ENCODE data around the gene OSBP2. TPM values are rescaled to one million over a fixed set of nuclear protein-coding genes. Genes with fewer than 3 reads are reported as not detected.

The OSBP2 gene
- total and polyA plus RNA-seq, 2 of the 13 experiments (the other 11 are each of a cell fraction or from before 2014, with no cell fraction given): 5.0 to 7.7 TPM

GRCh38 chr22:30890686-30891442 is 196.2 kb downstream of the OSBP2 start (continued):
- TF ChIP-seq GRHL1 (CRISPR knock-in tag; conservative IDR thresholded peaks at IDR 0.05) (no peak), ZNF597 (CRISPR knock-in tag; IDR thresholded peaks at IDR 0.05) (no peak), POLR2AphosphoS2 (IDR thresholded peaks at IDR 0.05; ENCODE audit: low read depth, low read length) (no peak), CTCF (CRISPR knock-in tag; IDR thresholded peaks at IDR 0.05) (peak; percentile 92), TBL1XR1 (IDR thresholded peaks at IDR 0.05; ENCODE audit: borderline replicate concordance, low read length, partially characterized antibody) (no peak), NPAS2 (CRISPR knock-in tag; IDR thresholded peaks at IDR 0.05; ENCODE audit: borderline replicate concordance) (no peak), RBFOX2 (IDR thresholded peaks at IDR 0.05; ENCODE audit: low read depth, low read length) (0 out of 2 replicates have a peak, but pooled peaks have one; percentile 20), ISL2 (CRISPR knock-in tag; IDR thresholded peaks at IDR 0.05) (no peak), ZFP91 (CRISPR knock-in tag; IDR thresholded peaks at IDR 0.05; ENCODE audit: borderline replicate concordance) (peak; percentile 14; the same call in 1 of the 2 replicates), RXRA (CRISPR knock-in tag; IDR thresholded peaks at IDR 0.05) (peak; percentile 34; the same call in 1 of the 2 replicates), THYN1 (CRISPR knock-in tag; IDR thresholded peaks at IDR 0.05; ENCODE audit: borderline replicate concordance, low read depth) (no peak), KDM5B (CRISPR knock-in tag; IDR thresholded peaks at IDR 0.05; ENCODE audit: borderline replicate concordance) (no peak), MLX (CRISPR knock-in tag; IDR thresholded peaks at IDR 0.05) (no peak), SMC3 (IDR thresholded peaks at IDR 0.05; ENCODE audit: low read length) (peak; percentile 69), ZNF512B (CRISPR knock-in tag; IDR thresholded peaks at IDR 0.05; ENCODE audit: borderline replicate concordance) (no peak), GTF3A (CRISPR knock-in tag; conservative IDR thresholded peaks at IDR 0.05) (no peak), RAD21 (CRISPR knock-in tag; IDR thresholded peaks at IDR 0.05) (peak; percentile 83), BHLHE40 (IDR thresholded peaks at IDR 0.05; ENCODE audit: low read length) (no peak)
